Natural killer cell (primary cell): ENCODE data around the gene MPV17L2. TPM values are rescaled to one million over a fixed set of nuclear protein-coding genes. Genes with fewer than 3 reads are reported as not detected.
A peak's percentile ranks its signal among the peaks of the same experiment; 100 is the strongest.

Source experiments
- ATAC-seq, 3 donors: fragments of 150-1000 bp in 2 of 3; fragments of 200-7000 bp in 1 of 3; cut with Tn5 transposase; 1 replicate in 1 of 3; 2 replicates in 2 of 3; pipeline ENCODE4 v1.10.0; 2021; ENCODE audit warnings: mild to moderate bottlenecking in 2 of 3, moderate library complexity in 2 of 3
- DNase-seq, 2 donors: peaks; one replicate each; pipeline versions ENCODE4 v3.0.0 to v3.0.0-alpha.2; 2013 to 2021; ENCODE audit warnings: mixed read lengths in 1 of 2
- H3K27ac ChIP-seq: one replicate; pipeline ENCODE4 v1.5.1; 2013; ENCODE audit warnings: mild to moderate bottlenecking, low read length
- H3K27me3 ChIP-seq: one replicate; pipeline ENCODE4 v1.6.1; 2013; ENCODE audit warnings: low read length; ENCODE audit not compliant: control insufficient read depth, insufficient read depth
- H3K36me3 ChIP-seq: one replicate; pipeline ENCODE4 v1.6.1; 2013; ENCODE audit warnings: low read length; ENCODE audit not compliant: control insufficient read depth, insufficient read depth
- H3K4me1 ChIP-seq: one replicate; pipeline ENCODE4 v1.6.1; 2013; ENCODE audit warnings: low read length; ENCODE audit not compliant: control insufficient read depth, insufficient read depth
- H3K4me3 ChIP-seq: one replicate; pipeline ENCODE4 v1.5.1; 2013; ENCODE audit warnings: low read length
- H3K9me3 ChIP-seq: one replicate; pipeline ENCODE4 v1.6.1; 2013; ENCODE audit warnings: low read length; ENCODE audit not compliant: control insufficient read depth, insufficient read depth
- H3K27ac Mint-ChIP-seq, 2 donors: one replicate each; pipeline ENCODE4 v1.8.0; 2022; ENCODE audit warnings: mild to moderate bottlenecking in 2 of 2, mixed read lengths in 2 of 2, moderate library complexity in 1 of 2
- H3K27me3 Mint-ChIP-seq, 2 donors: one replicate each; pipeline ENCODE4 v1.8.0; 2022; ENCODE audit warnings: low read depth in 2 of 2, mixed read lengths in 2 of 2
- H3K36me3 Mint-ChIP-seq: one replicate; pipeline ENCODE4 v1.8.0; 2022; ENCODE audit warnings: mixed read lengths
- H3K4me1 Mint-ChIP-seq, 2 donors: one replicate each; pipeline ENCODE4 v1.8.0; 2022; ENCODE audit warnings: mixed read lengths in 2 of 2
- H3K4me3 Mint-ChIP-seq: one replicate; pipeline ENCODE4 v1.8.0; 2022; ENCODE audit warnings: mild to moderate bottlenecking, moderate library complexity, mixed read lengths
- H3K9me3 Mint-ChIP-seq, 2 donors: one replicate each; pipeline ENCODE4 v1.8.0; 2022; ENCODE audit warnings: mixed read lengths in 2 of 2
- WGBS: methylation state at CpG from one replicate; pipeline ENCODE4 v1.1.7; 2013; ENCODE audit warnings: missing lambda C conversion rate; ENCODE audit not compliant: insufficient coverage; 5-methylcytosine and 5-hydroxymethylcytosine counted together
- intact Hi-C: fragments of 100-400 bp; cut with micrococcal nuclease; formaldehyde crosslinking; loops from one replicate; pipeline ENCODE4 v1.14.2; 2022
- total RNA-seq, 4 donors: library from RNA; stranded (reverse); fragments of 120-200 nt in 1 of 4; gene quantifications; one replicate each; pipeline versions ENCODE4 v1.2.3 to v1.2.4, GENCODE V29; 2013 to 2022
- TF ChIP-seq, protein P1 (sequence below): fragments of 200-600 bp; IDR thresholded peaks from one replicate; pipeline ENCODE4 v1.8.0; 2022; ENCODE audit warnings: antibody characterized with exemption

Gene MPV17L2
- total RNA-seq, 3 donors from 2014 or later (not counting 1 experiment from before 2014, with no cell fraction given) = 4.1 to 5.6 (median 4.5) TPM

DNA sequence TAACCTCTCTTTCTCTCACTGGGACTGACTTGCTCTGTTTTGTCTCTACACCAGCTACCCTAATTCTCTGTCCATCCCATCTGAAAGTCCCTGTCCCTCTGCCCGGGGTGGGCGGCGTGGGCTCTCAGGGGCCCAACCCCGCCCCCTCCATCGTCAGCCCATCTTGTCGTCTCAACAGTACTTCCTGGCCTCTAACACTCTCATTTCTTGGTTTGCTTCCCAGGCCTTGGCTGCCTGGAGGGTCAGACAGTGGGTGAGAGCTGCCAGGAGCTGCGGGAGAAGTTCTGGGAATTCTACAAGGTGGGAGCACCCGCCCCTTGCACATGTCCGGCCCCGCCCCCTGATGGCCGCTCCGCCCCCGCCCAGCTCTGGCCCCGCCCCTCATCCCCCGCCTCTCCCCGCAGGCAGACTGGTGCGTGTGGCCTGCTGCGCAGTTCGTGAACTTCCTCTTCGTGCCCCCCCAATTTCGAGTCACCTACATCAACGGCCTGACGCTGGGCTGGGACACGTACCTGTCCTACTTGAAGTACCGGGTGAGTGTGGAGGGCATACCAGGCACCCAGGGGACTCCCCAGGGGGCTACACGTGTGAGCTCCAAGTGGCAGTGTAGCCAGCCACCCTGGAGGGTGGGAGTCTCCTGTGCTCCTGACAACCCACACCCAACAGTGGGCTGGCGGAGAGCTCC lies 1.7 kb downstream of the MPV17L2 start:
- Mint-ChIP-seq H3K27me3 (no peaks in the 10 kb centered on the region), H3K9me3 (no peaks in the 10 kb centered on the region), H3K36me3 (no peaks in the 10 kb centered on the region), H3K4me1 (peaks cover 26 to 29% of the 10 kb centered on the region in 2 donors), H3K4me3 (peak overlapping the region; percentile 86), H3K27ac (peak overlapping the region in 1 of 2 donors; percentile 96)
- peaks cover 3% of the 10 kb centered on the region for H3K36me3 ChIP-seq
- ATAC-seq (no peak), DNase-seq (peak in 1 of 2 donors; percentile 60)
- intact Hi-C loops = loop anchor here (5.0 kb wide), 2 partner anchors 83 to 223 kb away; partner anchors contain the start of gene SSBP4
- H3K27ac ChIP-seq = peak overlapping the region; percentile 41
- peaks cover 27% of the 10 kb centered on the region for H3K4me1 ChIP-seq
- TF ChIP-seq, protein P1, sequence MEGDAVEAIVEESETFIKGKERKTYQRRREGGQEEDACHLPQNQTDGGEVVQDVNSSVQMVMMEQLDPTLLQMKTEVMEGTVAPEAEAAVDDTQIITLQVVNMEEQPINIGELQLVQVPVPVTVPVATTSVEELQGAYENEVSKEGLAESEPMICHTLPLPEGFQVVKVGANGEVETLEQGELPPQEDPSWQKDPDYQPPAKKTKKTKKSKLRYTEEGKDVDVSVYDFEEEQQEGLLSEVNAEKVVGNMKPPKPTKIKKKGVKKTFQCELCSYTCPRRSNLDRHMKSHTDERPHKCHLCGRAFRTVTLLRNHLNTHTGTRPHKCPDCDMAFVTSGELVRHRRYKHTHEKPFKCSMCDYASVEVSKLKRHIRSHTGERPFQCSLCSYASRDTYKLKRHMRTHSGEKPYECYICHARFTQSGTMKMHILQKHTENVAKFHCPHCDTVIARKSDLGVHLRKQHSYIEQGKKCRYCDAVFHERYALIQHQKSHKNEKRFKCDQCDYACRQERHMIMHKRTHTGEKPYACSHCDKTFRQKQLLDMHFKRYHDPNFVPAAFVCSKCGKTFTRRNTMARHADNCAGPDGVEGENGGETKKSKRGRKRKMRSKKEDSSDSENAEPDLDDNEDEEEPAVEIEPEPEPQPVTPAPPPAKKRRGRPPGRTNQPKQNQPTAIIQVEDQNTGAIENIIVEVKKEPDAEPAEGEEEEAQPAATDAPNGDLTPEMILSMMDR = no peak
- 23% methylated on average over 26 of the region's 27 CpGs for WGBS
- no peak overlapping the region for H3K4me3 ChIP-seq
- H3K9me3 ChIP-seq = no peaks in the 10 kb centered on the region
- no peaks in the 10 kb centered on the region for H3K27me3 ChIP-seq

DNA sequence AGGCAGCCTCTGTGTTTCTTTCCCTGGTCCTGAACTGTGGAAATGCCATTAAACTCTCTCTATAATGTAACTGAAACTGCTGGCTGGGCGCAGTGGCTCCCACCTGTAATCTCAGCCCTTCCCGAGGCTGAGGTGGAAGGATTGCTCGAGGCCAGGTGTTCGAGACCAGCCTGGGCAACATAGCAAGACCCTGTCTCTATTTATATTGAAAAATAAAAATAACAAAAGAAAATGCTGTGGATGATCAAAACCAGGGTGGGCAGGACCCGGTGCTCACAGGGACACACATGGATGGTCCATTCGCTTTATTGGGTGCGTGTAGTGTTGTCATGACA lies 3.5 kb downstream of the MPV17L2 start:
- H3K9me3 ChIP-seq = no peaks in the 10 kb centered on the region
- no peaks in the 10 kb centered on the region for H3K9me3 Mint-ChIP-seq
- H3K4me3 ChIP-seq = no peak overlapping the region
- DNase-seq (no peak), ATAC-seq (no peak)
- intact Hi-C loops = no loop called here
- 94% methylated on average over 7 of the region's 7 CpGs for WGBS
- H3K27ac Mint-ChIP-seq = no peak overlapping the region
- H3K4me3 Mint-ChIP-seq = peak overlapping the region; percentile 50
- H3K27me3 Mint-ChIP-seq = no peaks in the 10 kb centered on the region
- H3K4me1 Mint-ChIP-seq = peaks cover 26 to 32% of the 10 kb centered on the region in 2 donors
- H3K27ac ChIP-seq = no peak overlapping the region
- no peaks in the 10 kb centered on the region for H3K27me3 ChIP-seq
- H3K36me3 ChIP-seq = peaks cover 3% of the 10 kb centered on the region
- H3K36me3 Mint-ChIP-seq = no peaks in the 10 kb centered on the region
- TF ChIP-seq, protein P1 = no peak
- peaks cover 27% of the 10 kb centered on the region for H3K4me1 ChIP-seq

DNA sequence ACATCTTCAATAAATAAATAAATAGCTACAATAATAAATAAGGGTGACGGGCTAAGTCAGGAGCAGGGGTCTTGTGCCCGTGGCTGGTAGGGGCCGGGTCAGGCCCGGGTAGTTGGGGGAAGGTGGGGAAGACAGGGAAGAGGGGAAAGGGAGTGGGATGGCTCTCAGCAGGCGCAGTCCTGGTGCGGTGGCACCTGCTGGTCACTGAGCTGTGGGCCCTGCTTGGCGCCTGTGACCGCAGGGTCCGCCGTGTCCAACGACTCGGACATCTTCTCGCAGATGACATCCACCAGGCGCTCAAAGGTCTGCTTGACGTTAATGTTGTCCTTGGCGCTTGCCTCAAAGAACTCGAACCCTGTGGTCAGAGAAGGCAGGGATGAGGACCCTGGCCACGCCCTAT lies 4.3 kb downstream of the MPV17L2 start:
- Mint-ChIP-seq H3K4me3 (no peak overlapping the region), H3K36me3 (no peaks in the 10 kb centered on the region), H3K4me1 (peaks cover 25 to 32% of the 10 kb centered on the region in 2 donors), H3K9me3 (no peaks in the 10 kb centered on the region), H3K27me3 (no peaks in the 10 kb centered on the region), H3K27ac (no peak overlapping the region)
- ATAC-seq (no peak), DNase-seq (no peak)
- Histone ChIP-seq H3K27ac (no peak overlapping the region), H3K4me1 (peaks cover 21% of the 10 kb centered on the region), H3K9me3 (no peaks in the 10 kb centered on the region), H3K36me3 (peaks cover 3% of the 10 kb centered on the region), H3K27me3 (no peaks in the 10 kb centered on the region), H3K4me3 (no peak overlapping the region)
- intact Hi-C loops = no loop called here
- TF ChIP-seq, protein P1 = no peak
- WGBS = 96% methylated on average over 18 of the region's 18 CpGs

DNA sequence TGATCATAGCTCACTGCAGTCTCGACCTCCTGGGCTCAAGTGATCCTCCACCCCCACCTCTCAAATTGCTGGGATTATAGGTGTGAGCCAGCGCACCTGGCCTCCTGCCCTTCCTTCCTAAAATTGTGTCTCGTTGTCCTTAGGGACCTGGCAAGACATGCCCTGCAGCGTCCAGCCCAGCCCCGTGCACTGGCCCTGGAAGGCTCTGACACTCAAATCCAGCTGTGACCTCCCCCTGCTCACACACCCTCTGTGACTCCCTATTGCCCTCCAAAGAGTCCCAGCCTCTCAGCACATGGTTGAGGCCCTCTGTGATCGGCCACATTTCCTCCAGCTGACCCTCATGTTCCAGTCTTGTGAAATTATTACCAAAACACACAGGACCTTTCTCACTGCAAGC lies 4.9 kb downstream of the MPV17L2 start:
- 88% methylated on average over 6 of the region's 6 CpGs for WGBS
- no peaks in the 10 kb centered on the region for H3K27me3 ChIP-seq
- intact Hi-C loops = no loop called here
- Mint-ChIP-seq H3K27ac (no peak overlapping the region), H3K4me1 (peaks cover 22 to 32% of the 10 kb centered on the region in 2 donors), H3K36me3 (no peaks in the 10 kb centered on the region), H3K9me3 (no peaks in the 10 kb centered on the region), H3K27me3 (no peaks in the 10 kb centered on the region), H3K4me3 (no peak overlapping the region)
- no peak overlapping the region for H3K4me3 ChIP-seq
- peaks cover 25% of the 10 kb centered on the region for H3K4me1 ChIP-seq
- TF ChIP-seq, protein P1 = no peak
- ATAC-seq = no peak
- H3K36me3 ChIP-seq = peaks cover 3% of the 10 kb centered on the region
- DNase-seq = no peak
- no peak overlapping the region for H3K27ac ChIP-seq
- H3K9me3 ChIP-seq = no peaks in the 10 kb centered on the region
